ENCODE results near the gene ATG14.

- TF ChIP-seq YY1 (IDR thresholded peaks at IDR 0.05; ENCODE audit: insufficient read depth, insufficient read length) (no peak), ZNF274 (IDR thresholded peaks at IDR 0.05; ENCODE audit: low read depth, low read length) (no peak), SUZ12 (IDR thresholded peaks at IDR 0.05; ENCODE audit: extremely low read depth, insufficient read depth, insufficient read length) (no peak)
Measured at GRCh38 chr14:55339770-55340169, 71.9 kb downstream of the ATG14 start.

Data from NT2/D1 (cell line).